ENCODE data around the gene TDRD15. TPM values are rescaled to one million over a fixed set of nuclear protein-coding genes. Genes with fewer than 3 reads are reported as not detected.

TDRD15 gene
- not detected in 2 replicates for total RNA-seq (2012; rRNA removed)

GRCh38 chr2:21123473-21124393 is at the start of gene TDRD15:
TDRD15 (plus strand) TSS chr2:21123968; CDS start chr2:21137468, 13,500 bp downstream.
- Histone ChIP-seq H3K4me2 (ENCODE audit: low read length) (no peak within 1 kb of the TSS), H3K4me3 (ENCODE audit: low read length) (no peak within 1 kb of the TSS), H3K9me3 (replicated peaks; ENCODE audit: low read length) (no peaks in the 10 kb centered on the region), H3K27me3 (ENCODE audit: control insufficient read depth, insufficient read depth, low read length) (no peaks in the 10 kb centered on the region), H3K36me3 (ENCODE audit: insufficient read depth, low read length) (no peaks in the 10 kb centered on the region), H3K9ac (ENCODE audit: low read depth, low read length) (no peak within 1 kb of the TSS), H3K4me1 (ENCODE audit: control insufficient read depth, insufficient read depth, low read length) (no peaks in the 10 kb centered on the region)

DNA sequence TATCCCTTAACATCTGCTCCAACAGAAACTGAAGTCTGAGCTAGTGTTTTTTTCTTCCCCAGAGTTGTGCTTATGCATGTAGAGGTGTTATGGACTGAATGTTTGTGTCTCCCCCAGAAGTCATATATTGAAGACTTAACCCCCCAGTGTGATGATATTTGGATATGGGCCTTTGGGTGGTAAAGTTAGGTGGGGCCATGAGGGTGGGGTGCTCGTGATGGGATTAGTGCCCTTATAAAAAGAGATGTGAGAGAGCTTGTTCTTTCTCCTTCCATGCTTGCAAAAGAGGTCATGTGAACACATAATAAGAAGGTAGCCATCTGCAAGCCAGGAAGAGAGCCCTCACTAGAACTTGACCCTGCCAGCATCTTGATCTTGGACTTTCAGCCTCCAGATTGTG is 45.5 kb upstream of the TDRD15 start:
- Histone ChIP-seq H3K36me3 (ENCODE audit: insufficient read depth, low read length) (no peaks in the 10 kb centered on the region), H3K9me3 (replicated peaks; ENCODE audit: low read length) (no peaks in the 10 kb centered on the region), H3K27me3 (ENCODE audit: control insufficient read depth, insufficient read depth, low read length) (peaks cover 2% of the 10 kb centered on the region), H3K4me1 (ENCODE audit: control insufficient read depth, insufficient read depth, low read length) (no peaks in the 10 kb centered on the region), H3K4me2 (ENCODE audit: low read length) (no peak overlapping the region), H3K4me3 (ENCODE audit: low read length) (no peak overlapping the region), H3K9ac (ENCODE audit: low read depth, low read length) (no peak overlapping the region)

- H3K4me1 ChIP-seq (ENCODE audit: control insufficient read depth, insufficient read depth, low read length) = no peaks in the 10 kb centered on the region
Measured at GRCh38 chr2:21083482-21083881, 40.3 kb upstream of the TDRD15 start.

DNA sequence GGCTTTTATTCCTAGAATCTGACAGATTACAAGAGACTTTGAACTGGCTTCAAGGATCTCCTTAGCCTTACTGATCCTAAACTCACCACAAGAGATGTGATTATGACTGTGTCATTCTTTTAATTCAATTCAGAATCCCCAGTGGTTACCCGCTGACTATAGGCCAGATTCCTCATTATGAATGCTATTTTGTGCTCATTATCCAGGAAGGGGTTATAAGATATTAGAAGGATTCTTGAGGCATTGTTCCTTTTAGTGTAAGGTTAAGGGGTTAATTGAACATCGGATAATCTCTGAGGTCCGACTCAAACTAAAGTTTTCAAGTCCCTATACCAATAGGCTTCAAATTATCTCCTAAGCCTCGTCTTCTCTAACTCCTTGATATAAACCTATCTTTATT is 39.4 kb upstream of the TDRD15 start:
- Histone ChIP-seq H3K36me3 (ENCODE audit: insufficient read depth, low read length) (no peaks in the 10 kb centered on the region), H3K4me2 (ENCODE audit: low read length) (no peak overlapping the region), H3K9ac (ENCODE audit: low read depth, low read length) (no peak overlapping the region), H3K27me3 (ENCODE audit: control insufficient read depth, insufficient read depth, low read length) (no peaks in the 10 kb centered on the region), H3K9me3 (replicated peaks; ENCODE audit: low read length) (no peaks in the 10 kb centered on the region), H3K4me1 (ENCODE audit: control insufficient read depth, insufficient read depth, low read length) (no peaks in the 10 kb centered on the region), H3K4me3 (ENCODE audit: low read length) (no peak overlapping the region)

More at GRCh38 chr2:21083482-21083881, 40.3 kb upstream of the TDRD15 start:
- Histone ChIP-seq H3K4me3 (ENCODE audit: low read length) (no peak overlapping the region), H3K9me3 (replicated peaks; ENCODE audit: low read length) (no peaks in the 10 kb centered on the region), H3K4me2 (ENCODE audit: low read length) (no peak overlapping the region), H3K36me3 (ENCODE audit: insufficient read depth, low read length) (no peaks in the 10 kb centered on the region), H3K27me3 (ENCODE audit: control insufficient read depth, insufficient read depth, low read length) (no peaks in the 10 kb centered on the region), H3K9ac (ENCODE audit: low read depth, low read length) (no peak overlapping the region)

GRCh38 chr2:21092308-21092869 is 31.4 kb upstream of the TDRD15 start:
- no peak overlapping the region for H3K4me3 ChIP-seq (ENCODE audit: low read length)
- H3K36me3 ChIP-seq (ENCODE audit: insufficient read depth, low read length) = no peaks in the 10 kb centered on the region
- H3K9me3 ChIP-seq (replicated peaks; ENCODE audit: low read length) = no peaks in the 10 kb centered on the region
- no peaks in the 10 kb centered on the region for H3K4me1 ChIP-seq (ENCODE audit: control insufficient read depth, insufficient read depth, low read length)
- H3K27me3 ChIP-seq (ENCODE audit: control insufficient read depth, insufficient read depth, low read length) = no peaks in the 10 kb centered on the region
- no peak overlapping the region for H3K9ac ChIP-seq (ENCODE audit: low read depth, low read length)
- no peak overlapping the region for H3K4me2 ChIP-seq (ENCODE audit: low read length)

- H3K9me3 ChIP-seq (replicated peaks; ENCODE audit: low read length) = no peaks in the 10 kb centered on the region
- H3K27me3 ChIP-seq (ENCODE audit: control insufficient read depth, insufficient read depth, low read length) = no peaks in the 10 kb centered on the region
- no peak overlapping the region for H3K9ac ChIP-seq (ENCODE audit: low read depth, low read length)
- H3K4me2 ChIP-seq (ENCODE audit: low read length) = no peak overlapping the region
- no peak overlapping the region for H3K4me3 ChIP-seq (ENCODE audit: low read length)
- no peaks in the 10 kb centered on the region for H3K4me1 ChIP-seq (ENCODE audit: control insufficient read depth, insufficient read depth, low read length)
- no peaks in the 10 kb centered on the region for H3K36me3 ChIP-seq (ENCODE audit: insufficient read depth, low read length)
Measured at GRCh38 chr2:21095178-21095577, 28.6 kb upstream of the TDRD15 start.

GRCh38 chr2:21095714-21096113 is 28.1 kb upstream of the TDRD15 start:
- no peaks in the 10 kb centered on the region for H3K9me3 ChIP-seq (replicated peaks; ENCODE audit: low read length)
- H3K4me3 ChIP-seq (ENCODE audit: low read length) = no peak overlapping the region
- H3K4me1 ChIP-seq (ENCODE audit: control insufficient read depth, insufficient read depth, low read length) = no peaks in the 10 kb centered on the region
- H3K27me3 ChIP-seq (ENCODE audit: control insufficient read depth, insufficient read depth, low read length) = no peaks in the 10 kb centered on the region
- no peak overlapping the region for H3K9ac ChIP-seq (ENCODE audit: low read depth, low read length)
- H3K36me3 ChIP-seq (ENCODE audit: insufficient read depth, low read length) = no peaks in the 10 kb centered on the region
- H3K4me2 ChIP-seq (ENCODE audit: low read length) = no peak overlapping the region

DNA sequence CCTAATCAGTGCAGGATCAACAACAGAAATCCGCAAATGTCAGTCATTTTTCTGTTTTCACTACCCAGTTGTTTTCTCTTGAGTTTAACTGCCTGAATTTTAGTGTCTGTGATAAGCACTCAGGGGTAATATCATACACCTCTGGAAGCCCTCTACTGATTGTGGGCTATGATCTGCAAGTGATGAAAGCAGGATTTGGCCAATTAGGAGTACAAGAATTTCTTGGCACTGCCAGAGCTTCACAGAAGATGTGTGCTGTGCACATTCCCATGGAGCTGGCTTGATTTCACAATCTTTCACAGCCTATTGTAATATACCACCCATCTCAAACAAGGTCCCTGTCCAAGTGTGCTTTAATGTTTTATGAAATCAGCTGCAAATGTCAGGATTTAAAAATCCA is 27.3 kb upstream of the TDRD15 start:
- no peaks in the 10 kb centered on the region for H3K4me1 ChIP-seq (ENCODE audit: control insufficient read depth, insufficient read depth, low read length)
- no peak overlapping the region for H3K4me2 ChIP-seq (ENCODE audit: low read length)
- no peaks in the 10 kb centered on the region for H3K36me3 ChIP-seq (ENCODE audit: insufficient read depth, low read length)
- no peak overlapping the region for H3K9ac ChIP-seq (ENCODE audit: low read depth, low read length)
- H3K27me3 ChIP-seq (ENCODE audit: control insufficient read depth, insufficient read depth, low read length) = no peaks in the 10 kb centered on the region
- H3K9me3 ChIP-seq (replicated peaks; ENCODE audit: low read length) = no peaks in the 10 kb centered on the region
- no peak overlapping the region for H3K4me3 ChIP-seq (ENCODE audit: low read length)

DNA sequence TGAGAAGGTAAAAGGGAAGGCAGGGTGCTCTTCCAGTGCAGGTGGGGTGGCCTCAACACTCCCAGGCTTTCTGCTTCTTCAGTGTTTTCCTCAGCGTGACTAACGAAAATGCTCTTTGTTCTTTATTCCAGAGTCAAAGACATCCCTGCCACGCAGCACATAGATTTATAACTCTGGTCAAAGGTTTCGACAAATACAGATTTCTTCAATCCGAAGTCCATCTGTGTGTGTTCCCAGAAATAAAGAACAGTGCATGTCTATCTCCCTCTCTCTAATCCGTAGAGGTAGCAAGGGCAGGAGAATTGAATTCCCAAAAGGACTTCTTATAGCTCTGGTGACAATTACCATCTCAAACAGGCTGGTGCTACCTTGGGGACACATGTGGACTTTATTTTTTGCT is 26.4 kb upstream of the TDRD15 start:
- H3K36me3 ChIP-seq (ENCODE audit: insufficient read depth, low read length) = no peaks in the 10 kb centered on the region
- no peak overlapping the region for H3K9ac ChIP-seq (ENCODE audit: low read depth, low read length)
- no peak overlapping the region for H3K4me2 ChIP-seq (ENCODE audit: low read length)
- no peaks in the 10 kb centered on the region for H3K4me1 ChIP-seq (ENCODE audit: control insufficient read depth, insufficient read depth, low read length)
- no peaks in the 10 kb centered on the region for H3K27me3 ChIP-seq (ENCODE audit: control insufficient read depth, insufficient read depth, low read length)
- no peak overlapping the region for H3K4me3 ChIP-seq (ENCODE audit: low read length)
- no peaks in the 10 kb centered on the region for H3K9me3 ChIP-seq (replicated peaks; ENCODE audit: low read length)

DNA sequence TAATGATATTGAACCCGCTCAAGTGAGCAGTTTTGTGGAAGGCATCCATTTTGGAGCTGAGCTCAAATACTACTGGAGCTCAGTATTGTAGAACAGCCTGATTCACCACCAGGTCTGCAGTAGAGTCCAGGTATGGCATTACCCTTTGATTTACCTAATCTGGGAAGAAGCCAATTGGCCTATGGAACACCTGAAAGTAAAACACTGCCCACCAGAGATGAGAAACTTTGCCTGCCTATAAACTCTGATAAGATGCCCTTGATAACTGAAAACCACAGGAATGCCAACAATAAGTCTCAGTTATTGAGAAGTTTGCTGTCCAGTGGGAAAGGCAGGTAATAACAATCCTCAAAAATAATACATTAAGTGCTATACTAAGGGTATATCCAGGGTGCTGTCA is 25.5 kb upstream of the TDRD15 start:
- Histone ChIP-seq H3K4me1 (ENCODE audit: control insufficient read depth, insufficient read depth, low read length) (no peaks in the 10 kb centered on the region), H3K4me3 (ENCODE audit: low read length) (no peak overlapping the region), H3K27me3 (ENCODE audit: control insufficient read depth, insufficient read depth, low read length) (no peaks in the 10 kb centered on the region), H3K9ac (ENCODE audit: low read depth, low read length) (no peak overlapping the region), H3K4me2 (ENCODE audit: low read length) (no peak overlapping the region), H3K36me3 (ENCODE audit: insufficient read depth, low read length) (no peaks in the 10 kb centered on the region), H3K9me3 (replicated peaks; ENCODE audit: low read length) (no peaks in the 10 kb centered on the region)

DNA sequence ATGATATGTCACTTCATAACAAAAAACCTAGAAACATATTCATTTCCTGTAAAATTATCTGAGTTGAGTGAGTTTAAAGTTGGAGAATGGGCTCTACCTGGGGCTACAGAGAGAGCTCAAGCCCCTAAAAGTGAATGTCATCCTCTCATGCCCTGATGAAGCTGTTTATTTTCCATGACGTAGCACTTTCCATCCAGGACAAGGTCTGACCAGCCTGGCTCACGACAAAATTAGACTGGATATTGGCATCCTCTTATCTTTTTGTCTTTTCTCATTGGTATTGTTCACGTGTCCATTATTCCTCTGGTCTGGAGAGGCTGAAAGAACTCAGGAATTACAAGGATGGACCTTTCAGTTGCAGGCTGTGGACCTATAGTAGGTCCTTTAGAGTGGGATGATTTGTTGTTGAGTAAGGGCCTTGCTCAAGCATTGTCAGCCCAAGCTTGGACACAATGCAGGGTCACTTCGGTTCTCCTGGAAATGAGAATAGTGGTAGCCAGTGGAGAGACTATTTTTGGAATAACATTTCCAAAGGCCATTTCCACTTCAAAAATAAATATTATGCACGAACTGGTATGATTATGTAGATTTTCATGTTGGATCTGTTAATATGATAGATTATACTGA is 24.4 kb upstream of the TDRD15 start:
- Histone ChIP-seq H3K9ac (ENCODE audit: low read depth, low read length) (no peak overlapping the region), H3K4me3 (ENCODE audit: low read length) (no peak overlapping the region), H3K36me3 (ENCODE audit: insufficient read depth, low read length) (no peaks in the 10 kb centered on the region), H3K27me3 (ENCODE audit: control insufficient read depth, insufficient read depth, low read length) (no peaks in the 10 kb centered on the region), H3K9me3 (replicated peaks; ENCODE audit: low read length) (no peaks in the 10 kb centered on the region), H3K4me1 (ENCODE audit: control insufficient read depth, insufficient read depth, low read length) (no peaks in the 10 kb centered on the region), H3K4me2 (ENCODE audit: low read length) (no peak overlapping the region)

Data from skeletal muscle satellite cell (primary cell).